Measurements from ENCODE around the gene FBXW7. TPM values are rescaled to one million over a fixed set of nuclear protein-coding genes. Genes with fewer than 3 reads are reported as not detected.

The FBXW7 gene
- total RNA-seq, 2 experiments from 2014 or later, result 50.6 to 56.9 TPM

- no peak overlapping the region for H3K27ac Mint-ChIP-seq
- DNase-seq, result no peak
- peaks cover 29% of the 10 kb centered on the region for H3K4me1 Mint-ChIP-seq (ENCODE audit: low read depth)
- no peak overlapping the region for H3K4me3 Mint-ChIP-seq
- H3K27me3 Mint-ChIP-seq (ENCODE audit: low read depth), result no peaks in the 10 kb centered on the region
- CTCF ChIA-PET, result interaction anchor here (0.7 to 4.3 kb wide), 19 partner anchors 12 to 325 kb away, joined by 3 to 29 read pairs (median 5); partner anchors contain the start of genes ARFIP1 and TIGD4
- H3K9me3 Mint-ChIP-seq (ENCODE audit: insufficient read depth), result no peaks in the 10 kb centered on the region
- H3K36me3 Mint-ChIP-seq (ENCODE audit: low read depth), result no peaks in the 10 kb centered on the region
- POLR2A ChIA-PET, result no interaction called here
- no peak for ATAC-seq
Measured at GRCh38 chr4:152454398-152455011, 81.4 kb downstream of the FBXW7 start.

- Mint-ChIP-seq H3K27ac (no peak overlapping the region), H3K4me1 (ENCODE audit: low read depth) (peaks cover 20% of the 10 kb centered on the region), H3K36me3 (ENCODE audit: low read depth) (peaks cover 3% of the 10 kb centered on the region), H3K4me3 (no peak overlapping the region), H3K27me3 (ENCODE audit: low read depth) (no peaks in the 10 kb centered on the region), H3K9me3 (ENCODE audit: insufficient read depth) (no peaks in the 10 kb centered on the region)
- CTCF ChIA-PET, result interaction anchor here (0.6 to 5.0 kb wide), 9 partner anchors 9 to 195 kb away, joined by 3 to 19 read pairs (median 3); no protein-coding TSS in a partner anchor
- no peak for ATAC-seq
- POLR2A ChIA-PET, result interaction anchor here (1.3 kb wide), 1 partner anchor 85 kb away, joined by 3 read pairs; the partner anchor contains the start of gene FBXW7
- DNase-seq, result no peak
Measured at GRCh38 chr4:152451496-152451895, 84.4 kb downstream of the FBXW7 start.

- H3K4me3 Mint-ChIP-seq, result no peak overlapping the region
- peaks cover 8% of the 10 kb centered on the region for H3K4me1 Mint-ChIP-seq (ENCODE audit: low read depth)
- ChIA-PET POLR2A (no interaction called here), CTCF (interaction anchor here (0.8 to 5.0 kb wide), 5 partner anchors 10 to 53 kb away, joined by 3 to 19 read pairs (median 4); no protein-coding TSS in a partner anchor)
- H3K36me3 Mint-ChIP-seq (ENCODE audit: low read depth), result peaks cover 10% of the 10 kb centered on the region
- H3K27me3 Mint-ChIP-seq (ENCODE audit: low read depth), result no peaks in the 10 kb centered on the region
- H3K9me3 Mint-ChIP-seq (ENCODE audit: insufficient read depth), result no peaks in the 10 kb centered on the region
- H3K27ac Mint-ChIP-seq, result no peak overlapping the region
- DNase-seq (no peak), ATAC-seq (no peak)
Measured at GRCh38 chr4:152448854-152449253, 87.0 kb downstream of the FBXW7 start.

GRCh38 chr4:152448038-152448707, 87.7 kb downstream of the FBXW7 start:
- H3K36me3 Mint-ChIP-seq (ENCODE audit: low read depth), result peaks cover 10% of the 10 kb centered on the region
- H3K27me3 Mint-ChIP-seq (ENCODE audit: low read depth), result no peaks in the 10 kb centered on the region
- peaks cover 8% of the 10 kb centered on the region for H3K4me1 Mint-ChIP-seq (ENCODE audit: low read depth)
- no peak overlapping the region for H3K4me3 Mint-ChIP-seq
- CTCF ChIA-PET, result interaction anchor here (0.8 to 5.0 kb wide), 5 partner anchors 11 to 54 kb away, joined by 3 to 19 read pairs (median 3); no protein-coding TSS in a partner anchor
- H3K9me3 Mint-ChIP-seq (ENCODE audit: insufficient read depth), result no peaks in the 10 kb centered on the region
- ATAC-seq (no peak), DNase-seq (no peak)
- no peak overlapping the region for H3K27ac Mint-ChIP-seq
- POLR2A ChIA-PET, result no interaction called here

- ChIA-PET CTCF (interaction anchor here (1.3 kb wide), 1 partner anchor 196 kb away, joined by 3 read pairs; no protein-coding TSS in a partner anchor), POLR2A (no interaction called here)
- Mint-ChIP-seq H3K36me3 (ENCODE audit: low read depth) (peaks cover 12% of the 10 kb centered on the region), H3K27me3 (ENCODE audit: low read depth) (no peaks in the 10 kb centered on the region), H3K9me3 (ENCODE audit: insufficient read depth) (no peaks in the 10 kb centered on the region), H3K27ac (no peak overlapping the region), H3K4me1 (ENCODE audit: low read depth) (peaks cover 8% of the 10 kb centered on the region), H3K4me3 (no peak overlapping the region)
- DNase-seq (no peak), ATAC-seq (no peak)
Measured at GRCh38 chr4:152443859-152444258, 92.0 kb downstream of the FBXW7 start.

GRCh38 chr4:152437561-152437960, 98.3 kb downstream of the FBXW7 start:
- H3K4me3 Mint-ChIP-seq, result no peak overlapping the region
- DNase-seq (no peak), ATAC-seq (no peak)
- POLR2A ChIA-PET, result no interaction called here
- no peak overlapping the region for H3K27ac Mint-ChIP-seq
- H3K4me1 Mint-ChIP-seq (ENCODE audit: low read depth), result peaks cover 4% of the 10 kb centered on the region
- CTCF ChIA-PET, result no interaction called here
- peaks cover 8% of the 10 kb centered on the region for H3K36me3 Mint-ChIP-seq (ENCODE audit: low read depth)
- H3K9me3 Mint-ChIP-seq (ENCODE audit: insufficient read depth), result no peaks in the 10 kb centered on the region
- H3K27me3 Mint-ChIP-seq (ENCODE audit: low read depth), result no peaks in the 10 kb centered on the region

GRCh38 chr4:152436384-152436783, 99.5 kb downstream of the FBXW7 start:
- ChIA-PET POLR2A (no interaction called here), CTCF (interaction anchor here (0.8 to 1.7 kb wide), 10 partner anchors 9 to 101 kb away, joined by 3 to 10 read pairs (median 3); no protein-coding TSS in a partner anchor)
- no peak for DNase-seq
- Mint-ChIP-seq H3K9me3 (ENCODE audit: insufficient read depth) (no peaks in the 10 kb centered on the region), H3K4me1 (ENCODE audit: low read depth) (peaks cover 4% of the 10 kb centered on the region), H3K4me3 (no peak overlapping the region), H3K27ac (no peak overlapping the region), H3K36me3 (ENCODE audit: low read depth) (peaks cover 6% of the 10 kb centered on the region), H3K27me3 (ENCODE audit: low read depth) (no peaks in the 10 kb centered on the region)
- no peak for ATAC-seq

GRCh38 chr4:152434011-152434410, 101.9 kb downstream of the FBXW7 start:
- Mint-ChIP-seq H3K27ac (no peak overlapping the region), H3K9me3 (ENCODE audit: insufficient read depth) (no peaks in the 10 kb centered on the region), H3K4me1 (ENCODE audit: low read depth) (peaks cover 7% of the 10 kb centered on the region), H3K27me3 (ENCODE audit: low read depth) (no peaks in the 10 kb centered on the region), H3K4me3 (no peak overlapping the region), H3K36me3 (ENCODE audit: low read depth) (peaks cover 6% of the 10 kb centered on the region)
- ChIA-PET CTCF (no interaction called here), POLR2A (no interaction called here)
- DNase-seq (no peak), ATAC-seq (no peak)

- Mint-ChIP-seq H3K4me3 (no peak overlapping the region), H3K36me3 (ENCODE audit: low read depth) (peaks cover 5% of the 10 kb centered on the region), H3K27ac (no peak overlapping the region), H3K9me3 (ENCODE audit: insufficient read depth) (no peaks in the 10 kb centered on the region), H3K4me1 (ENCODE audit: low read depth) (peaks cover 7% of the 10 kb centered on the region), H3K27me3 (ENCODE audit: low read depth) (no peaks in the 10 kb centered on the region)
- DNase-seq (no peak), ATAC-seq (no peak)
- ChIA-PET POLR2A (no interaction called here), CTCF (interaction anchor here (0.9 to 1.4 kb wide), 2 partner anchors 19 to 23 kb away, joined by 3 read pairs; no protein-coding TSS in a partner anchor)
Measured at GRCh38 chr4:152431784-152432183, 104.1 kb downstream of the FBXW7 start.

- ChIA-PET CTCF (interaction anchor here (0.9 to 1.4 kb wide), 2 partner anchors 19 to 23 kb away, joined by 3 read pairs; no protein-coding TSS in a partner anchor), POLR2A (no interaction called here)
- Mint-ChIP-seq H3K27ac (no peak overlapping the region), H3K4me1 (ENCODE audit: low read depth) (peaks cover 7% of the 10 kb centered on the region), H3K9me3 (ENCODE audit: insufficient read depth) (no peaks in the 10 kb centered on the region), H3K27me3 (ENCODE audit: low read depth) (no peaks in the 10 kb centered on the region), H3K4me3 (no peak overlapping the region), H3K36me3 (ENCODE audit: low read depth) (peaks cover 8% of the 10 kb centered on the region)
- DNase-seq (no peak), ATAC-seq (no peak)
Measured at GRCh38 chr4:152431291-152431690, 104.6 kb downstream of the FBXW7 start.

- Mint-ChIP-seq H3K9me3 (ENCODE audit: insufficient read depth) (no peaks in the 10 kb centered on the region), H3K4me3 (no peak overlapping the region), H3K27me3 (ENCODE audit: low read depth) (no peaks in the 10 kb centered on the region), H3K4me1 (ENCODE audit: low read depth) (peaks cover 7% of the 10 kb centered on the region), H3K27ac (no peak overlapping the region), H3K36me3 (ENCODE audit: low read depth) (peaks cover 6% of the 10 kb centered on the region)
- ChIA-PET POLR2A (no interaction called here), CTCF (interaction anchor here (1.4 kb wide), 1 partner anchor 22 kb away, joined by 3 read pairs; no protein-coding TSS in a partner anchor)
- DNase-seq (no peak), ATAC-seq (no peak)
Measured at GRCh38 chr4:152430507-152430906, 105.4 kb downstream of the FBXW7 start.

GRCh38 chr4:152427981-152428380, 107.9 kb downstream of the FBXW7 start:
- Mint-ChIP-seq H3K4me1 (ENCODE audit: low read depth) (peaks cover 7% of the 10 kb centered on the region), H3K27ac (no peak overlapping the region), H3K36me3 (ENCODE audit: low read depth) (peaks cover 6% of the 10 kb centered on the region), H3K4me3 (no peak overlapping the region), H3K27me3 (ENCODE audit: low read depth) (no peaks in the 10 kb centered on the region), H3K9me3 (ENCODE audit: insufficient read depth) (no peaks in the 10 kb centered on the region)
- no peak for ATAC-seq
- DNase-seq, result no peak
- ChIA-PET CTCF (interaction anchor here (1.1 to 1.3 kb wide), 2 partner anchors 20 to 328 kb away, joined by 3 read pairs; no protein-coding TSS in a partner anchor), POLR2A (no interaction called here)

Data from activated CD8-positive, alpha-beta T cell treated with anti-CD3 and anti-CD28 coated beads, Interleukin-2, amount 10 ng/mL, durations not matched to agents 7 days and 5 days (primary cell).